Activated T-helper 1 cell treated with anti-CD3 and anti-CD28 coated beads, Interleukin-2, amount 50 U/mL, for 16 hours (primary cell): ENCODE measurements around the gene NEIL3.
A peak's percentile ranks its signal among the peaks of the same experiment; 100 is the strongest.

ENCODE experiments used
- DNase-seq, 2 donors: peaks; one replicate each; pipeline ENCODE4 v3.0.0-alpha.2; 2020; ENCODE audit warnings: low read depth in 1 of 2, low spot score in 1 of 2

NEIL3 gene

GRCh38 chr4:177309522-177310371 lies at the start of gene NEIL3:
Gene NEIL3, plus strand, starts transcription at chr4:177309874. Its CDS starts 80 bp downstream, at chr4:177309954.
- peak; percentile 89 to 97 for DNase-seq

- no peak for DNase-seq
Observed at GRCh38 chr4:177263818-177264217, 45.9 kb upstream of the NEIL3 start.

- no peak for DNase-seq
Observed at GRCh38 chr4:177264788-177265422, 44.8 kb upstream of the NEIL3 start.

GRCh38 chr4:177265729-177266128 lies 43.9 kb upstream of the NEIL3 start:
- no peak for DNase-seq

GRCh38 chr4:177266506-177266905 lies 43.2 kb upstream of the NEIL3 start:
- no peak for DNase-seq

- no peak for DNase-seq
Observed at GRCh38 chr4:177267911-177268310, 41.8 kb upstream of the NEIL3 start.

GRCh38 chr4:177271091-177271490 lies 38.6 kb upstream of the NEIL3 start:
- no peak for DNase-seq

- DNase-seq = no peak
Observed at GRCh38 chr4:177271915-177272766, 37.5 kb upstream of the NEIL3 start.

GRCh38 chr4:177275999-177276398 lies 33.7 kb upstream of the NEIL3 start:
- DNase-seq = no peak

GRCh38 chr4:177281351-177281909 lies 28.2 kb upstream of the NEIL3 start:
- DNase-seq = no peak

- no peak for DNase-seq
Observed at GRCh38 chr4:177282284-177282835, 27.3 kb upstream of the NEIL3 start.

GRCh38 chr4:177283167-177283566 lies 26.5 kb upstream of the NEIL3 start:
- DNase-seq = no peak

- DNase-seq = no peak
Observed at GRCh38 chr4:177285953-177286352, 23.7 kb upstream of the NEIL3 start.

- no peak for DNase-seq
Observed at GRCh38 chr4:177287255-177287654, 22.4 kb upstream of the NEIL3 start.

- DNase-seq = no peak
Observed at GRCh38 chr4:177288335-177288734, 21.3 kb upstream of the NEIL3 start.

GRCh38 chr4:177290780-177291179 lies 18.9 kb upstream of the NEIL3 start:
- DNase-seq = no peak

- no peak for DNase-seq
Observed at GRCh38 chr4:177292171-177292570, 17.5 kb upstream of the NEIL3 start.

- DNase-seq = no peak
Observed at GRCh38 chr4:177293208-177294033, 16.3 kb upstream of the NEIL3 start.

GRCh38 chr4:177297785-177298391 lies 11.8 kb upstream of the NEIL3 start:
- no peak for DNase-seq
